Skeletal muscle tissue (tissue), 4 donors: ENCODE results near the gene TNFRSF1A. TPM values are rescaled to one million over a fixed set of nuclear protein-coding genes. Genes with fewer than 3 reads are reported as not detected.

Experiments used
- H3K27ac ChIP-seq: one replicate; pipeline ENCODE4 v1.7.0; 2013; ENCODE audit warnings: mild to moderate bottlenecking, low read depth, low read length, inconsistent platforms
- H3K27me3 ChIP-seq, 3 donors: one replicate each; pipeline ENCODE4 v1.7.0; 2013; ENCODE audit warnings: low read length in 3 of 3; ENCODE audit not compliant: control insufficient read depth in 3 of 3, insufficient read depth in 3 of 3
- H3K36me3 ChIP-seq, 3 donors: one replicate each; pipeline ENCODE4 v1.7.0; 2013; ENCODE audit warnings: low read length in 3 of 3; ENCODE audit not compliant: control insufficient read depth in 3 of 3, insufficient read depth in 3 of 3
- H3K4me1 ChIP-seq, 3 donors: one replicate each; pipeline ENCODE4 v1.7.0; 2013; ENCODE audit warnings: low read length in 3 of 3, mild to moderate bottlenecking in 3 of 3; ENCODE audit not compliant: control insufficient read depth in 3 of 3, insufficient read depth in 3 of 3
- H3K4me3 ChIP-seq, 3 donors: one replicate each; pipeline ENCODE4 v1.7.0; 2013; ENCODE audit warnings: low read length in 3 of 3
- H3K9ac ChIP-seq, 3 donors: one replicate each; pipeline ENCODE4 v1.7.0; 2013; ENCODE audit warnings: low read length in 3 of 3, mild to moderate bottlenecking in 3 of 3, moderate library complexity in 2 of 3, low read depth in 1 of 3
- H3K9me3 ChIP-seq, 3 donors: one replicate each; pipeline ENCODE4 v1.7.0; 2013; ENCODE audit warnings: low read length in 3 of 3; ENCODE audit not compliant: control insufficient read depth in 3 of 3
- total RNA-seq: library from RNA; depleted of rRNA; stranded (reverse); fragments of >200 nt; gene quantifications from one replicate; pipeline ENCODE4 v1.2.3, GENCODE V29; 2014
- donor health status: Osteomylitis.

TNFRSF1A gene
- total RNA-seq, 1 donor from 2014 or later = 47.5 TPM

- H3K4me3 ChIP-seq = peak overlapping the region; percentile 66 to 94 (median 87)
- peaks cover 17 to 25% (median 19%) of the 10 kb centered on the region in 3 donors for H3K36me3 ChIP-seq
- peaks cover 22 to 35% (median 26%) of the 10 kb centered on the region in 3 donors for H3K4me1 ChIP-seq
- H3K27me3 ChIP-seq = no peaks in the 10 kb centered on the region
- H3K9ac ChIP-seq = peak overlapping the region; percentile 93 to 98 (median 97)
- peak overlapping the region; percentile 95 for H3K27ac ChIP-seq
- no peaks in the 10 kb centered on the region for H3K9me3 ChIP-seq
Observed at GRCh38 chr12:6382982-6383381, 41.1 kb upstream of the TNFRSF1A start.

- H3K4me3 ChIP-seq = no peak overlapping the region
- no peaks in the 10 kb centered on the region for H3K27me3 ChIP-seq
- no peaks in the 10 kb centered on the region for H3K9me3 ChIP-seq
- H3K27ac ChIP-seq = no peak overlapping the region
- H3K36me3 ChIP-seq = peaks cover 11 to 19% (median 13%) of the 10 kb centered on the region in 3 donors
- peak overlapping the region in 2 of 3 donors; percentile 32 to 97 for H3K9ac ChIP-seq
- peaks cover 28 to 39% (median 29%) of the 10 kb centered on the region in 3 donors for H3K4me1 ChIP-seq
Observed at GRCh38 chr12:6382371-6382770, 40.5 kb upstream of the TNFRSF1A start.

- no peak overlapping the region for H3K27ac ChIP-seq
- no peaks in the 10 kb centered on the region for H3K9me3 ChIP-seq
- H3K27me3 ChIP-seq = no peaks in the 10 kb centered on the region
- H3K4me1 ChIP-seq = peaks cover 40 to 51% (median 44%) of the 10 kb centered on the region in 3 donors
- no peak overlapping the region for H3K4me3 ChIP-seq
- peaks cover 0 to 6% (median 0%) of the 10 kb centered on the region in 3 donors for H3K36me3 ChIP-seq
- peak overlapping the region in 1 of 3 donors; percentile 16 for H3K9ac ChIP-seq
Observed at GRCh38 chr12:6380141-6381121, 38.6 kb upstream of the TNFRSF1A start.

GRCh38 chr12:6378709-6379472 is 37.0 kb upstream of the TNFRSF1A start:
- H3K4me3 ChIP-seq = no peak overlapping the region

GRCh38 chr12:6377667-6377994 is 35.8 kb upstream of the TNFRSF1A start:
- peak overlapping the region in 1 of 3 donors; percentile 55 for H3K9ac ChIP-seq
- no peaks in the 10 kb centered on the region for H3K36me3 ChIP-seq
- no peaks in the 10 kb centered on the region for H3K27me3 ChIP-seq
- peaks cover 21 to 26% (median 23%) of the 10 kb centered on the region in 3 donors for H3K4me1 ChIP-seq
- no peaks in the 10 kb centered on the region for H3K9me3 ChIP-seq
- no peak overlapping the region for H3K4me3 ChIP-seq
- no peak overlapping the region for H3K27ac ChIP-seq

More at GRCh38 chr12:6378709-6379472, 37.0 kb upstream of the TNFRSF1A start:
- no peaks in the 10 kb centered on the region for H3K36me3 ChIP-seq
- H3K4me1 ChIP-seq = peaks cover 28 to 37% (median 32%) of the 10 kb centered on the region in 3 donors
- no peaks in the 10 kb centered on the region for H3K9me3 ChIP-seq
- H3K27me3 ChIP-seq = no peaks in the 10 kb centered on the region
- H3K27ac ChIP-seq = no peak overlapping the region
- peak overlapping the region in 1 of 3 donors; percentile 25 for H3K9ac ChIP-seq

GRCh38 chr12:6376870-6377666 is 35.2 kb upstream of the TNFRSF1A start:
- H3K4me1 ChIP-seq = peaks cover 22 to 26% (median 26%) of the 10 kb centered on the region in 3 donors

GRCh38 chr12:6376079-6376869 is 34.4 kb upstream of the TNFRSF1A start:
- Histone ChIP-seq H3K27ac (peak overlapping the region; percentile 26), H3K9ac (peak overlapping the region in 2 of 3 donors; percentile 57 to 62), H3K9me3 (no peaks in the 10 kb centered on the region), H3K36me3 (no peaks in the 10 kb centered on the region), H3K4me1 (peaks cover 22 to 26% (median 26%) of the 10 kb centered on the region in 3 donors), H3K4me3 (peak overlapping the region in 1 of 3 donors; percentile 30), H3K27me3 (no peaks in the 10 kb centered on the region)

More at GRCh38 chr12:6376870-6377666, 35.2 kb upstream of the TNFRSF1A start:
- Histone ChIP-seq H3K36me3 (no peaks in the 10 kb centered on the region), H3K4me3 (peak overlapping the region in 1 of 3 donors; percentile 30), H3K9ac (peak overlapping the region in 2 of 3 donors; percentile 55 to 61), H3K9me3 (no peaks in the 10 kb centered on the region), H3K27ac (peak overlapping the region; percentile 26), H3K27me3 (no peaks in the 10 kb centered on the region)

- peak within 1 kb of the TSS in 2 of 3 donors; percentile 57 to 62 for H3K9ac ChIP-seq
Observed at GRCh38 chr12:6375269-6376078, 33.6 kb upstream of the TNFRSF1A start, which contains the start of gene SCNN1A. Gene SCNN1A, minus strand, starts transcription at chr12:6375563. Its CDS starts 780 bp downstream, at chr12:6374783.

More at GRCh38 chr12:6375269-6376078, 33.6 kb upstream of the TNFRSF1A start, which contains the start of gene SCNN1A:
- H3K27ac ChIP-seq = no peak within 1 kb of the TSS
- H3K4me3 ChIP-seq = no peak within 1 kb of the TSS
- H3K27me3 ChIP-seq = no peaks in the 10 kb centered on the region
- no peaks in the 10 kb centered on the region for H3K36me3 ChIP-seq
- no peaks in the 10 kb centered on the region for H3K9me3 ChIP-seq
- H3K4me1 ChIP-seq = peaks cover 22 to 29% (median 26%) of the 10 kb centered on the region in 3 donors
